HepG2 (cell line): ENCODE data around the gene C11orf68. TPM values are rescaled to one million over a fixed set of nuclear protein-coding genes. Genes with fewer than 3 reads are reported as not detected.

Source experiments
- PAX8 ChIP-seq: sonication (generic); formaldehyde crosslinking; IDR thresholded peaks from 2 replicates; pipeline ENCODE4 v1.8.0; 2022; ENCODE audit warnings: mild to moderate bottlenecking, missing genetic modification reagents, borderline replicate concordance
- RERE ChIP-seq: IDR thresholded peaks from 2 replicates; pipeline ENCODE4 v1.6.1; 2016; ENCODE audit warnings: low read depth, missing genetic modification reagents, missing compliant biosample characterization
- REXO4 ChIP-seq: sonication (generic); formaldehyde crosslinking; IDR thresholded peaks from 2 replicates; pipeline ENCODE4 v1.8.0; 2022; ENCODE audit warnings: missing genetic modification reagents, mild to moderate bottlenecking, borderline replicate concordance
- SNAPC4 ChIP-seq: sonication (generic); formaldehyde crosslinking; IDR thresholded peaks from 2 replicates; pipeline ENCODE4 v1.4.0; 2020; ENCODE audit warnings: mild to moderate bottlenecking, missing genetic modification reagents
- ZFP36 ChIP-seq: fragments of 150-350 bp; IDR thresholded peaks from 2 replicates; pipeline ENCODE4 v1.6.1; 2018; ENCODE audit warnings: borderline replicate concordance, low read length, low read depth; ENCODE audit not compliant: partially characterized antibody
- ZNF124 ChIP-seq: sonication (generic); formaldehyde crosslinking; IDR thresholded peaks from 2 replicates; pipeline ENCODE4 v1.4.0; 2020; ENCODE audit warnings: missing genetic modification reagents
- ZNF407 ChIP-seq: sonication (generic); formaldehyde crosslinking; IDR thresholded peaks from one replicate; pipeline ENCODE4 v1.5.1; 2020; ENCODE audit warnings: mild to moderate bottlenecking, missing genetic modification reagents; ENCODE audit errors: not compliant biosample characterization
- ZNF564 ChIP-seq: sonication (generic); formaldehyde crosslinking; IDR thresholded peaks from 2 replicates; pipeline ENCODE4 v1.8.1; 2023; ENCODE audit warnings: mild to moderate bottlenecking, missing genetic modification reagents
- ZNF766 ChIP-seq: sonication (generic); formaldehyde crosslinking; IDR thresholded peaks from 2 replicates; pipeline ENCODE4 v1.5.0; 2020; ENCODE audit warnings: missing genetic modification reagents, borderline replicate concordance
- polyA plus RNA-seq, 8 experiments: library from polyadenylated mRNA; depleted of rRNA in 3 of 8; stranded (reverse) in 7 of 8; unstranded in 1 of 8; fragments of >200 nt; fragmentation: Illumina TruSeq in 4 of 8; extraction: Trizol in 4 of 8; gene quantifications; 2 replicates each; pipeline versions ENCODE4 v1.2.1 to v1.2.3, GENCODE V29; 2011 to 2016; ENCODE audit warnings: low read depth in 4 of 8, missing spikeins in 1 of 8, mixed read lengths in 1 of 8; ENCODE audit not compliant: insufficient read depth in 1 of 8
- total RNA-seq, 5 experiments: library from RNA; depleted of rRNA; stranded (reverse); fragments of >200 nt; fragmentation: Illumina TruSeq; extraction: Trizol; gene quantifications; 2 replicates each; pipeline ENCODE4 v1.2.3, GENCODE V29; 2016; ENCODE audit warnings: low read depth in 1 of 5

Gene C11orf68
- total and polyA plus RNA-seq, 2 of the 13 experiments (the other 11 are each of a cell fraction or from before 2014, with no cell fraction given) = 8.4 to 28.3 TPM

GRCh38 chr11:65899356-65900124 is 19.3 kb downstream of the C11orf68 start (continued):
- TF ChIP-seq SNAPC4 (CRISPR knock-in tag) (no peak), ZNF564 (CRISPR knock-in tag) (no peak), REXO4 (CRISPR knock-in tag) (no peak; the same call in 1 of the 2 replicates), ZNF124 (CRISPR knock-in tag) (no peak), ZFP36 (no peak), RERE (CRISPR knock-in tag) (no peak), PAX8 (no peak), ZNF766 (CRISPR knock-in tag) (no peak), ZNF407 (CRISPR knock-in tag) (peak; percentile 59)
